Stimulated activated CD8-positive, alpha-beta memory T cell treated with anti-CD3 and anti-CD28 coated beads, Interleukin-15, amount 100 ng/mL, for 4 hours (primary cell): ENCODE measurements around the gene FDX2.

Experiments
- DNase-seq, 2 donors: peaks; one replicate each; pipeline ENCODE4 v3.0.0-alpha.2; 2020; ENCODE audit warnings: low read depth in 2 of 2

FDX2 gene

GRCh38 chr19:10332965-10333757 lies 17.3 kb upstream of the FDX2 start, which contains the start of gene RAVER1:
TSS of gene RAVER1 (minus strand) at chr19:10333529. CDS start at chr19:10333507, 22 bp downstream.
- peak; percentile 96 to 98 for DNase-seq

DNA sequence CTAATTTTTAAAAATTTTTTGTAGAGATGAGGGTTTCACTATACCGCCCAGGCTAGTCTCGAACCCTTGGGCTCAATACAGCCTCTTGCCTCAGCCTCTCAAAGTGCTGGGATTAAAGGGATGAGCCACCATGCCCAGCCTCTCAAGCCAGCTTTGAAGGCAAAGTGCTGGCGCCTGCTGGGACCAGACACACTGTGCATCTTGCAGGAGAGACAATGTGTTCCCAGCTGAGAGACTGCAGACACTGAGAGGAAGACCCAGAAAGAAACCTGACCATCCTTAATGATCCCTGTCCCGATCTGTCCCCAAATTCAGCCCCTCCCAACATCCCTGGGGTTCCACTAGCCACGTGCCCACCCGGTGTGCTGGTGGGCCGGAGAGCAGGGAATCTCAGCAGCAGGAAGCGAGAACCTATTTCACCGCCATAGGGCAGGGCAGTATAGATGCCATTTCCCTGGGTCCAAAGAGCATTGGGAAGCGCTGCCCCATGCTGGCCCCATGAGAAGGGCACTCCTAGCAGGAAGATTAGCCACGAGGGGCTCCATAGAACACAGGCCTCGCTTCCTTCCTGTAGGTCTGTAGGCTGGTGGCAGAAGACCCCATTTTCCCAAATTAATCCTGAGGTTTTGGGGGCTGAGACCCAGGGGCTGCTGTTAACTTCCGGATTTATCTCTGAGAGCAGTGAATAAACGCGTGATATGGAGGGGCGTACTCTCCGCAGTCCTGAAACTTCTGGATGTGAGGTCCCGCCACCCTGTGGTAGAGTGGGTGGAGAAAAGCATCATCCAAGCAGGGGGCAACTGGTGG lies 16.5 kb upstream of the FDX2 start:
- DNase-seq, result no peak

DNA sequence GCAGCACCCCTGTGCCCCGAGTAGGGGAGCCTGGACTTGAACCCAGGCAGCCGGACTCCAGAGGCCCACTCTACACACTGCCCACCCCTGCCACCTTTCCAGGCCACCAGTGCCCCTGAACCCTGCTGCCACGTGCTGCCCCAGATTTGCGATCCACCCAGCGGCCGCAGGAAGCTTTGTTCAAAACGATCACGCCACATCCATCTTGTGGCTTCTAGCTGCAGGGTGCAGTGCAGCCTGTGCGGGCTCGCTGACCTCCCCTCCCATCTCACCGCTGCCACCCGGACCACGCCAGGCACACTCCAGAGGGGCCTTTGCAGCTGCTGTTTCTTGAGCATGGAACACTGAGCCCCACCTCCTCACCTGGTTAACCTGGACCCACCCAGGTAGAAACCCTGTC lies 13.7 kb upstream of the FDX2 start:
- no peak for DNase-seq

- no peak for DNase-seq
Observed at GRCh38 chr19:10328558-10329429, 13.0 kb upstream of the FDX2 start.

GRCh38 chr19:10327793-10328192 lies 12.0 kb upstream of the FDX2 start:
- DNase-seq, result no peak

DNA sequence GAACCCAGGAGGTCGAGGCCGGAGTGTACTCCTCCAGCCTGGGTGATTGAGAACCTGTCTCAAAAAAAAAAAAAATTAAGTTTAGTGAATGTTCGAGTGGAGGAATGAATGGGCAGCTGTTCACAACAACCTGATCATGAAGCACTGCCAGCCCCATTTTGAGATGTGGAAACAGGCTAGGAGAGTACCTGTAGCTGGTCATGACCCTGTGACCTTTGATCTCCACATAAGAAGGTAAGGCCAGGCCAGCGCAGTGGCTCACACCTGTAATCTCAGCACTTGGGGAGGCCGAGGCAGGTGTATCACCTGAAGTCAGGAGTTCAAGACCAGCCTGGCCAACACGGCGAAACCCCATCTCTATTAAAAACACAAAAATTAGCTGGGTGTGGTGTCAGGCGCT lies 9.9 kb upstream of the FDX2 start:
- no peak for DNase-seq

GRCh38 chr19:10321874-10322835 lies 6.3 kb upstream of the FDX2 start:
- DNase-seq, result no peak

GRCh38 chr19:10321417-10321797 lies 5.6 kb upstream of the FDX2 start:
- no peak for DNase-seq

- DNase-seq, result no peak
Observed at GRCh38 chr19:10320602-10321416, 5.0 kb upstream of the FDX2 start.

DNA sequence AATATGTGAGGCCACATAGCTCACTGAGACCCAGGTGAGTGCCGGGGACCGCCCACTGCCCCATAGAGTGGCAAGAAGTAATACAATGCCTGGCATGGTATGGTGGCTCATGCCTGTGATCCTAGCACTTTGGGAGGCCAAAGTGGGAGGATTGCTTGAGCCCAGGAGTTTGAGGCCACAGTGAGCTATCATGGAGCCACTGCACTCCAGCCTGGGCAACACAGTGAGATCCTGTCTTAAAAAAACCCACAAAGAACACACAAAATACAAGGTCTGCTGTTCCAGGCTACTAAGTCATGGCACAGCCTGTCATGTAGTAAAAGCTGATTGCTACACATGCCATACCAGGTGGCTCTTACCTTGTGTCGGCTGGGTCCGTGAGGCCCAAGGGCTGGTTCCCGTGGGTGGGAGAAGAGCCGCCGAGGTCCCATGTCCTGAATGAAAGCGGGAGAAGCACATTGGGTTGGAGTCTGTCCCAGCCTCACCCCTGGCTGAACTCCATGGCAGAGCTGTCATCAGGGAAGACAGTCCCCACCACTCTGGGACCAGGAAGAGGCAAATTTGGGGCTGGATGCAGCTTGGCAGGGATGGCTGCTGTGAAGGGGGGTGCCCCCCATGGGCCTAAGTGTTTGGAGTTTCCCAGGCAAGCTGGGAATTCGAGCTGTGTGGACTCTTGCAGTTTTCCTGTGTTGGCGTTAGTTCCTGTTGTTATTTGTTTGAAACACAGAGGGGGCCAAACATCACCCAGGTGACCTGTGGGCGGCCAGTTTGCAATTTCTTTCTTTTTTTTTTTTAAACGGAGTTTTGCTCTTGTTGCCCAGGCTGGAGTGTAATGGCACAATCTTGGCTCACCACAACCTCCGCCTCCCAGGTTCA lies 3.2 kb upstream of the FDX2 start:
- no peak for DNase-seq

- no peak for DNase-seq
Observed at GRCh38 chr19:10317857-10318462, 2.1 kb upstream of the FDX2 start.

DNA sequence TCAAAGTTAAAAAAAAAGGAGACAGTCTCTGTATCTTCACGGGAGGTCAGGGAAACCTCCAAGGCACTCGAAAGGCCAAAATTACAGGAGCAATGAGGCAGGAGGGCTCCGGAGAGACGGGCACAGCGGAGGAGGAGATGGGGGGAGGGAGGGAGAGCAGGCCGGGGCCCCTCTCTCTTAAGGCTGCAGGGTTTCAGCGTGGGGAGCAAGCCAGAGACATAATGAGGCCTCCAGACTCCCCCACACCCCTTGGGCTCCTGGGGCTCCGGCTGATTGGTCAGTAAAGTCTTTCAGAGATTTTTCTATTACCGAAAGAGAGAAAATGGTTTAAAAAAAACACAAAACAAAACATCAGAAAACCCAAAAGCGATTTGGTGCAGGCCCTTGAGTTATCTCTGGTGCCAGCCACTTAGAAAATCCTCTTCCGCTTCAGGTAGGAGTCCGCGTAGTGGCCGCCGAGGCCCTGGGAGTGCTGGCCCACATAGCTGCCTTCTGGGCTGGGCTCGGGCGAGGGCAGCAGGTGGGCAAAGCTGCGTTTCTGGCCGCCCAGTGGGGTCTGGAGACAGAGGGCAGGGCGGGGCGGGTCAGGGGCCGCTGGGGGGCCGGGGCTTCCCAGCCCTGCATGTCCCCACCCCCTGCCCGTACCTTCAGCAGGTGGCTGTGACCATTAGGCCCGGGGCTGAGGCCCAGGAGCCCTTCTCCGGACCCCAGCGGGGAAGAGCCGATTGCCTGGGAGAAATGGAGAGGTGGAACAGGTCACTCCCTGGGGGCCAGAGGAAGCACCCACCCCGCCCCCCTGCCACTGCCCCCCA lies 1.4 kb upstream of the FDX2 start:
- no peak for DNase-seq

DNA sequence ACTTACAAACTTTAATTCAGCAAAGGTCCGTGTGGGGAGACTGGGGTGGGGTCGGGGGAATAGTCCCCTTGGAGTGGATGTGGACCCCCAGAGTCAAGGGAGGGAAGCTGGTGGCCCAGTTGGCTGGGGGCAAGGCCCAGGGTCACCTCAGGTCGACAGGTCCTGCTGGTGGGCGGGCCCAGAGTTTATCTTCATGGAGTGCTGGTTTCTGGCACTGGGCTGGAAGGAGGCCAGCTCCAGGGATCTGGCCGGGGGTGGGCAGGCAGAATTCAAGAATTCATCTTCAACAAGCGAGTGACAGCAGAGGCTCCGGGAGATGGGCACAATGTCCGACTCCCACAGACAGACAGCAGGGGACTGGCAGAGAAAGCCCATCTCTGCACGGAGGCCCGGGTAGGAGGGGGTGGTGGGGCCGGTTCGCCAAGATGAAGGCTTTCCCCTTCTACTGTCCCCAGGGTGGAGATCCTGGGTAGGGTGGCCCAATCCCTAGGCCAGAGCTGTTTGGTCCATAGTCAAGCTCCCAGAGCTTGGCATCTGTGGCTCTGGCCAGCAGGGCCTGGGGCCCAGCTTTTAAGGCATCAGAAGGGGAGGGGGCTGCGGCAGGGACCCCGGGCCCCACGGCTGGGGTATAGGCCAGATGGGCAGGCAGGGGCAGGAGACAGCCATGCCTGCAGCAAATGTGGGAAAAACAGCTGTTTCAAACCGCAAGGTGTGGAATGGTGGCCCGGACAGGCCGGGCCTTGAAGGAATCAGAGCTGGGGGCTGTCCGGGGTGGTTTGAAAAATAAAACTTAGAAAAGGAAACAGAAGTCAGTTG lies 622 bp upstream of the FDX2 start:
- DNase-seq, result no peak

- DNase-seq, result no peak
Observed at GRCh38 chr19:10309423-10309822, 6.4 kb downstream of the FDX2 start, which contains the start of gene ZGLP1. TSS of gene ZGLP1 (minus strand) at chr19:10309815.

GRCh38 chr19:10306327-10306726 lies 9.5 kb downstream of the FDX2 start:
- no peak for DNase-seq

GRCh38 chr19:10305139-10305806 lies 10.5 kb downstream of the FDX2 start:
- DNase-seq, result no peak
